BLaER1 treated with 17β-estradiol and CSF1 and Interleukin-3, amounts not matched to agents 10 nM and 100 nM (cell line): ENCODE data around the gene PCDHGA8.
"Not testable (repeated sequence)": the region's sequence is repeated elsewhere in the genome, so short reads cannot be mapped to it uniquely, and the experiment has no call there.

Experiments
- H3K27ac ChIP-seq, 11 experiments: shearing (Covaris generic); formaldehyde crosslinking; 2 replicates each; pipeline ENCODE4 v1.8.1; 2022
- H3K27me3 ChIP-seq, 11 experiments: shearing (Covaris generic); formaldehyde crosslinking; 2 replicates each; pipeline ENCODE4 v1.8.1; 2022
- H3K36me3 ChIP-seq, 11 experiments: shearing (Covaris generic); formaldehyde crosslinking; 2 replicates each; pipeline ENCODE4 v1.8.1; 2022
- H3K4me1 ChIP-seq, 10 experiments: shearing (Covaris generic); formaldehyde crosslinking; 2 replicates each; pipeline ENCODE4 v1.8.1; 2022
- H3K4me2 ChIP-seq, 11 experiments: shearing (Covaris generic); formaldehyde crosslinking; 2 replicates each; pipeline ENCODE4 v1.8.1; 2022
- H3K4me3 ChIP-seq, 10 experiments: shearing (Covaris generic); formaldehyde crosslinking; 2 replicates each; pipeline ENCODE4 v1.8.1; 2022
- H3K9ac ChIP-seq, 11 experiments: shearing (Covaris generic); formaldehyde crosslinking; 2 replicates each; pipeline ENCODE4 v1.8.1; 2022
- H3K9me3 ChIP-seq, 11 experiments: shearing (Covaris generic); formaldehyde crosslinking; replicated peaks in 1 of 11; 2 replicates each; pipeline ENCODE4 v1.8.1; 2022
- H4K20me1 ChIP-seq, 11 experiments: shearing (Covaris generic); formaldehyde crosslinking; 2 replicates each; pipeline ENCODE4 v1.8.1; 2022
- Cebpa-rat ChIP-seq, 11 experiments: shearing (Covaris generic); IDR thresholded peaks; 2 replicates each; pipeline ENCODE4 v1.8.1; 2022

PCDHGA8 gene

GRCh38 chr5:141422742-141423291, 30.4 kb downstream of the PCDHGA8 start:
- Histone ChIP-seq H3K9me3 (peaks cover 64 to 89% (median 71%) of the 10 kb centered on the region in 11 experiments), H4K20me1 (no peaks in the 10 kb centered on the region), H3K27me3 (peaks cover 8 to 39% (median 29%) of the 10 kb centered on the region in 11 experiments; a peak in 20 of 22 replicates), H3K4me1 (no peaks in the 10 kb centered on the region), H3K4me2 (no peak overlapping the region), H3K36me3 (peaks cover 9 to 68% (median 44%) of the 10 kb centered on the region in 11 experiments; a peak in 17 of 22 replicates), H3K27ac (no peak overlapping the region), H3K4me3 (no peak overlapping the region), H3K9ac (no peak overlapping the region)
- no peak for TF ChIP-seq Cebpa-rat (IDR thresholded peaks at IDR 0.05)

- Histone ChIP-seq H4K20me1 (no peaks in the 10 kb centered on the region), H3K9me3 (peaks cover 42 to 64% (median 50%) of the 10 kb centered on the region in 11 experiments), H3K4me2 (no peak overlapping the region), H3K27ac (no peak overlapping the region), H3K9ac (no peak overlapping the region), H3K36me3 (peaks cover 9 to 44% (median 28%) of the 10 kb centered on the region in 11 experiments; a peak in 18 of 22 replicates), H3K27me3 (peaks cover 0 to 3% (median 0%) of the 10 kb centered on the region in 11 experiments; a peak in 1 of 22 replicates), H3K4me1 (peaks cover 0 to 5% (median 2%) of the 10 kb centered on the region in 10 experiments; a peak in 3 of 20 replicates), H3K4me3 (no peak overlapping the region)
- TF ChIP-seq Cebpa-rat (IDR thresholded peaks at IDR 0.05), result no peak
These were observed 35.5 kb downstream of the PCDHGA8 start for GRCh38 chr5:141427783-141428426.

GRCh38 chr5:141430332-141431113, 38.1 kb downstream of the PCDHGA8 start, which contains the start of gene PCDHGA12:
Gene PCDHGA12 (plus strand): TSS chr5:141430507. CDS start chr5:141430760, 253 bp downstream.
- H3K4me2 ChIP-seq, result peak within 1 kb of the TSS; percentile 69 to 89 (median 82)
- peak within 1 kb of the TSS; percentile 59 to 77 (median 68) for H3K4me3 ChIP-seq
- H3K27ac ChIP-seq, result peak within 1 kb of the TSS in 10 of 11 experiments; percentile 37 to 85 (median 76); a peak in 20 of 22 replicates

GRCh38 chr5:141431286-141431685, 38.9 kb downstream of the PCDHGA8 start:
- no peak for TF ChIP-seq Cebpa-rat (IDR thresholded peaks at IDR 0.05)
- Histone ChIP-seq H3K36me3 (peaks cover 13 to 45% (median 23%) of the 10 kb centered on the region in 11 experiments; a peak in 18 of 22 replicates), H3K9ac (peak overlapping the region; percentile 62 to 84 (median 77)), H3K4me1 (peaks cover 0 to 11% (median 2%) of the 10 kb centered on the region in 10 experiments; a peak in 3 of 20 replicates), H3K4me2 (peak overlapping the region; percentile 69 to 89 (median 82)), H3K4me3 (peak overlapping the region; percentile 59 to 77 (median 68)), H3K9me3 (peaks cover 63 to 78% (median 68%) of the 10 kb centered on the region in 11 experiments), H3K27me3 (no peaks in the 10 kb centered on the region), H3K27ac (peak overlapping the region in 10 of 11 experiments; percentile 37 to 85 (median 76); a peak in 20 of 22 replicates), H4K20me1 (no peaks in the 10 kb centered on the region)

More at GRCh38 chr5:141430332-141431113, 38.1 kb downstream of the PCDHGA8 start, which contains the start of gene PCDHGA12:
- peaks cover 13 to 48% (median 29%) of the 10 kb centered on the region in 11 experiments; a peak in 18 of 22 replicates for H3K36me3 ChIP-seq
- no peaks in the 10 kb centered on the region for H4K20me1 ChIP-seq
- no peaks in the 10 kb centered on the region for H3K27me3 ChIP-seq
- peaks cover 0 to 11% (median 2%) of the 10 kb centered on the region in 10 experiments; a peak in 3 of 20 replicates for H3K4me1 ChIP-seq
- TF ChIP-seq Cebpa-rat (IDR thresholded peaks at IDR 0.05), result no peak
- peak within 1 kb of the TSS; percentile 62 to 84 (median 77) for H3K9ac ChIP-seq
- peaks cover 59 to 78% (median 65%) of the 10 kb centered on the region in 11 experiments for H3K9me3 ChIP-seq

GRCh38 chr5:141432308-141432707, 39.9 kb downstream of the PCDHGA8 start:
- not testable (repeated sequence) for H3K9ac ChIP-seq, H3K4me2 ChIP-seq, H4K20me1 ChIP-seq, H3K27ac ChIP-seq, H3K27me3 ChIP-seq
- Histone ChIP-seq H3K4me1 (peaks cover 0 to 11% (median 2%) of the 10 kb centered on the region in 10 experiments; a peak in 3 of 20 replicates), H3K36me3 (peaks cover 9 to 35% (median 16%) of the 10 kb centered on the region in 11 experiments; a peak in 18 of 22 replicates), H3K9me3 (peaks cover 53 to 78% (median 72%) of the 10 kb centered on the region in 11 experiments), H3K4me3 (peak overlapping the region in 7 of 10 experiments; percentile 7 to 77 (median 68); a peak in 11 of 20 replicates)

GRCh38 chr5:141432726-141433125, 40.3 kb downstream of the PCDHGA8 start:
- Histone ChIP-seq H3K9me3 (peaks cover 52 to 78% (median 72%) of the 10 kb centered on the region in 11 experiments), H3K4me3 (peak overlapping the region in 3 of 10 experiments; percentile 14 to 33 (median 24); a peak in 3 of 20 replicates), H3K4me2 (peak overlapping the region in 2 of 11 experiments; percentile 1 to 24; a peak in 2 of 22 replicates), H3K36me3 (peaks cover 5 to 31% (median 13%) of the 10 kb centered on the region in 11 experiments; a peak in 18 of 22 replicates), H3K4me1 (peaks cover 0 to 11% (median 2%) of the 10 kb centered on the region in 10 experiments; a peak in 3 of 20 replicates)
- H3K27me3 ChIP-seq, H3K9ac ChIP-seq, H4K20me1 ChIP-seq, H3K27ac ChIP-seq: not testable (repeated sequence)

- Histone ChIP-seq H3K27ac (no peak overlapping the region), H4K20me1 (no peaks in the 10 kb centered on the region), H3K4me2 (peak overlapping the region in 1 of 11 experiments; percentile 7; a peak in 1 of 22 replicates), H3K36me3 (peaks cover 0 to 24% (median 13%) of the 10 kb centered on the region in 11 experiments; a peak in 10 of 22 replicates), H3K27me3 (no peaks in the 10 kb centered on the region), H3K4me3 (peak overlapping the region in 1 of 10 experiments; percentile 19; a peak in 2 of 20 replicates), H3K9me3 (peaks cover 46 to 78% (median 67%) of the 10 kb centered on the region in 11 experiments), H3K4me1 (peaks cover 0 to 11% (median 2%) of the 10 kb centered on the region in 10 experiments; a peak in 3 of 20 replicates), H3K9ac (no peak overlapping the region)
- TF ChIP-seq Cebpa-rat (IDR thresholded peaks at IDR 0.05), result no peak
These were observed 41.6 kb downstream of the PCDHGA8 start for GRCh38 chr5:141434006-141434405.

GRCh38 chr5:141437221-141437620, 44.8 kb downstream of the PCDHGA8 start:
- H4K20me1 ChIP-seq, result no peaks in the 10 kb centered on the region
- H3K36me3 ChIP-seq, result peaks cover 0 to 40% (median 29%) of the 10 kb centered on the region in 11 experiments; a peak in 18 of 22 replicates
- no peak overlapping the region for H3K4me2 ChIP-seq
- TF ChIP-seq Cebpa-rat (IDR thresholded peaks at IDR 0.05), result no peak
- no peak overlapping the region for H3K9ac ChIP-seq
- H3K9me3 ChIP-seq, result peaks cover 60 to 94% (median 82%) of the 10 kb centered on the region in 11 experiments
- no peak overlapping the region for H3K4me3 ChIP-seq
- no peak overlapping the region for H3K27ac ChIP-seq
- no peaks in the 10 kb centered on the region for H3K27me3 ChIP-seq
- H3K4me1 ChIP-seq, result peaks cover 0 to 15% (median 0%) of the 10 kb centered on the region in 10 experiments; a peak in 4 of 20 replicates
